ENCODE results near the gene PSAT1. TPM values are rescaled to one million over a fixed set of nuclear protein-coding genes. Genes with fewer than 3 reads are reported as not detected.
A peak's percentile ranks its signal among the peaks of the same experiment; 100 is the strongest.

PSAT1 gene
- total and polyA plus RNA-seq, 2 of the 8 experiments (the other 6 are each of a cell fraction or from before 2014, with no cell fraction given), result 204 to 341 TPM

- peaks cover 15 to 26% of the 10 kb centered on the region in 2 experiments for H3K79me2 ChIP-seq (ENCODE audit: control insufficient read depth in 1 of 2, insufficient read depth in 2 of 2, low read length in 2 of 2)
- no peak overlapping the region for H2AK5ac ChIP-seq (ENCODE audit: low read depth, low read length)
- H4K20me1 ChIP-seq (replicated peaks in 1 of 2; ENCODE audit: control insufficient read depth in 1 of 2, insufficient read depth in 2 of 2, low read length in 2 of 2), result peaks cover 4 to 7% of the 10 kb centered on the region in 2 experiments
- WGBS, 2 experiments (ENCODE audit: extremely low coverage in 1 of 2, insufficient coverage in 1 of 2, insufficient read length in 1 of 2, insufficient replicate concordance in 2 of 2, low coverage in 1 of 2, low lambda C conversion rate in 2 of 2, missing lambda C conversion rate in 1 of 2), result 95% methylated on average over 5 of the region's 5 CpGs; no CpG with 5 or more reads in 1 of the 2 experiments
- H3K23ac ChIP-seq (ENCODE audit: insufficient read length), result no peak overlapping the region
- H2BK120ac ChIP-seq (replicated peaks; ENCODE audit: low read depth, low read length), result no peak overlapping the region
- peaks cover 8 to 16% (median 12%) of the 10 kb centered on the region in 4 experiments; a peak in 6 of 7 replicates for H3K4me1 ChIP-seq (replicated peaks in 1 of 4; ENCODE audit: control insufficient read depth in 3 of 4, insufficient read depth in 4 of 4, low read length in 3 of 4)
- H3K56ac ChIP-seq (replicated peaks; ENCODE audit: insufficient read length, low read depth, low read length), result no peak overlapping the region
- no peak overlapping the region for H3K4me3 ChIP-seq (ENCODE audit: extremely low read depth in 1 of 4, insufficient read depth in 2 of 4, low read depth in 3 of 4, low read length in 4 of 4)
- no peaks in the 10 kb centered on the region for H3K27me3 ChIP-seq (replicated peaks in 1 of 4; ENCODE audit: control insufficient read depth in 3 of 4, extremely low read depth in 1 of 4, insufficient read depth in 3 of 4, low read length in 3 of 4)
- peaks cover 0 to 8% (median 0%) of the 10 kb centered on the region in 4 experiments; a peak in 2 of 8 replicates for H3K36me3 ChIP-seq (ENCODE audit: control insufficient read depth in 2 of 4, insufficient read depth in 4 of 4, low read length in 3 of 4)
- H3K4me2 ChIP-seq (ENCODE audit: insufficient read depth in 1 of 2, low read depth in 2 of 2, low read length in 2 of 2), result peak overlapping the region in 1 of 2 experiments; percentile 87; a peak in 1 of 4 replicates
- no peak overlapping the region for H2BK20ac ChIP-seq (ENCODE audit: low read length)
- H3K18ac ChIP-seq (ENCODE audit: extremely low read depth, low read length), result no peak overlapping the region
- DNase-seq (ENCODE audit: low read depth in 1 of 2, low spot score in 2 of 2), result no peak
- peaks cover 2% of the 10 kb centered on the region; the same call in 1 of the 2 replicates for H3K79me1 ChIP-seq (ENCODE audit: low read depth, low read length)
- H2AFZ ChIP-seq (ENCODE audit: low read length), result no peak overlapping the region
- ChIA-PET POLR2A (ENCODE audit: partially characterized antibody) (interaction anchor here (0.9 to 27.8 kb wide), 8 partner anchors 15 to 98 kb away, joined by 3 to 936 read pairs (median 44); partner anchors contain the start of gene CEP78), CTCF (ENCODE audit: partially characterized antibody) (interaction anchor here (1.0 to 3.2 kb wide), 3 partner anchors 10 to 76 kb away, joined by 3 to 21 read pairs (median 3); no protein-coding TSS in a partner anchor)
- no peak overlapping the region for H4K91ac ChIP-seq (replicated peaks; ENCODE audit: insufficient read length, low read length)
- no peak overlapping the region for H4K5ac ChIP-seq (ENCODE audit: insufficient read length, low read depth, low read length)
- TF ChIP-seq TEAD4 (IDR thresholded peaks at IDR 0.05; ENCODE audit: low read depth, low read length) (0 out of 2 replicates have a peak, but pooled peaks have one; percentile 16), SAP30 (IDR thresholded peaks at IDR 0.05; ENCODE audit: insufficient read depth, insufficient replicate concordance, low read length) (no peak)
- H3K9ac ChIP-seq (replicated peaks in 1 of 4; ENCODE audit: extremely low read depth in 1 of 4, low read depth in 3 of 4, low read length in 3 of 4), result no peak overlapping the region
- H4K8ac ChIP-seq (ENCODE audit: extremely low read depth, insufficient read depth, low read length), result no peak overlapping the region; the same call in 1 of the 2 replicates
- H3K14ac ChIP-seq (ENCODE audit: insufficient read length), result no peak overlapping the region
- H2BK5ac ChIP-seq (ENCODE audit: low read depth, low read length), result 0 out of 2 replicates have a peak overlapping the region, but pooled peaks have one; percentile 62
- no peak overlapping the region for H3K27ac ChIP-seq (ENCODE audit: low read depth, low read length)
- H2BK15ac ChIP-seq (ENCODE audit: low read length), result no peak overlapping the region
- peak overlapping the region; percentile 77 for H2BK12ac ChIP-seq (ENCODE audit: low read depth, low read length)
- no peak overlapping the region for H3K4ac ChIP-seq (replicated peaks; ENCODE audit: insufficient read length, low read depth, low read length)
- peaks cover 7% of the 10 kb centered on the region; the same call in 1 of the 2 replicates for H3K23me2 ChIP-seq (ENCODE audit: low read depth, low read length)
- FAIRE-seq, result no peak
- H3K9me3 ChIP-seq (ENCODE audit: insufficient read depth in 2 of 2, low read depth in 1 of 2, low read length in 1 of 2), result no peaks in the 10 kb centered on the region
Observed at GRCh38 chr9:78294290-78295176, 2.4 kb upstream of the PSAT1 start.

Measured in H1 (cell line).